ENCODE results near the gene RASSF1. TPM values are rescaled to one million over a fixed set of nuclear protein-coding genes. Genes with fewer than 3 reads are reported as not detected.

The RASSF1 gene
- polyA plus RNA-seq, 1 experiment: 80.2 TPM

DNA sequence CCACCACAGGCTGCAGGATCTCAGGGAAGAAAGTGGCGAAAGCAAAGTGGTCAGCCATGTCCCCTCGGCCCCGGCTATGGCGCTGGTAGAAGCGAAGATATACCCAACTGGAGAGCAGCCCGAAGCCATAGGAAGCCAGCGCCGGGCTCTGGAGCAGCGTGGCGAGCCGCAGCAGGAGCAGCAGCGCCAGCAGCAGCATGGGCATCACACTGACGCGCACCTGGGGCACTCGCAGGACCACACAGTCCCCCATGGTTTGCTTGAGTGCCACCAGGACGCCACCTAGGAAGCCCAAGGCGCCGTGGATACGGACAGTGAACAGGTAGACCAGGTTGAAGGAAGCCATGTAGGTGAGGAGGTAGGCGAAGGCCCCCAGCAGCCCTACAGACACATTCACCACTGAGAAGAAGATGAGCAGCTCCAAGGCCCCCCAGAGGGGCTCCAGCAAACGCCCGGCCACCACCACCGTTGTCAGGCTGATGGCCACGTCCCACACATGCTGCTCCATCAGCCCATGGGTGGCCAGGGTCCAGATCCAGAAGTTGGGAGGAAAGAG is 17.8 kb upstream of the RASSF1 start:
- POLR2A ChIA-PET: no interaction called here
- CTCF ChIA-PET: no interaction called here
- peaks cover 19% of the 10 kb centered on the region for H3K36me3 ChIP-seq (ENCODE audit: control insufficient read depth, insufficient read depth, low read length)

DNA sequence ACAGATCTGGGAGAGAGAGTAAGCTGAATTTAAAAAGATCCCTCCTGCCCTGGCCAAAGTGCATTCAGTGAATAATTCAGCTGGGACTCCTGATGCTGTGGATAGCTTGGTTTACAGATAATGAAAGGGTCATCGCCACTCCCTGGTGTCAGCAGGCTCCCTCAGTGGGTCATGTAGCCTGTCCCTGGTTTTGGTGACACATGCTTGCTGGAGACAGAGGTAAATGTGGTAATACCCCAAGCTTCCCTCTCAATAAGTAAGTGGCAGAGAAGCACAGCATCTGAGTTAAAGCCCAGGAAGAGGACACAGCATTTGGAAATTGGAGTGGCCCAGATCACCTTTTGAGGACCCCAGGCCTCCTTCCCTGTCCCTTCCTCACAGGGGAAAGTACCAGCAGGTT is 16.8 kb upstream of the RASSF1 start:
- no peak for DNase-seq (ENCODE audit: low read depth)
- ChIA-PET CTCF (interaction anchor here (1.0 to 1.3 kb wide), 4 partner anchors 10 to 191 kb away, joined by 3 to 7 read pairs (median 3); no protein-coding TSS in a partner anchor), POLR2A (no interaction called here)
- Histone ChIP-seq H3K4me3 (ENCODE audit: low read depth, low read length) (peak overlapping the region; percentile 76), H3K27me3 (ENCODE audit: control insufficient read depth, insufficient read depth, low read length) (no peaks in the 10 kb centered on the region), H3K36me3 (ENCODE audit: control insufficient read depth, insufficient read depth, low read length) (peaks cover 23% of the 10 kb centered on the region)
- TF ChIP-seq, protein P1, sequence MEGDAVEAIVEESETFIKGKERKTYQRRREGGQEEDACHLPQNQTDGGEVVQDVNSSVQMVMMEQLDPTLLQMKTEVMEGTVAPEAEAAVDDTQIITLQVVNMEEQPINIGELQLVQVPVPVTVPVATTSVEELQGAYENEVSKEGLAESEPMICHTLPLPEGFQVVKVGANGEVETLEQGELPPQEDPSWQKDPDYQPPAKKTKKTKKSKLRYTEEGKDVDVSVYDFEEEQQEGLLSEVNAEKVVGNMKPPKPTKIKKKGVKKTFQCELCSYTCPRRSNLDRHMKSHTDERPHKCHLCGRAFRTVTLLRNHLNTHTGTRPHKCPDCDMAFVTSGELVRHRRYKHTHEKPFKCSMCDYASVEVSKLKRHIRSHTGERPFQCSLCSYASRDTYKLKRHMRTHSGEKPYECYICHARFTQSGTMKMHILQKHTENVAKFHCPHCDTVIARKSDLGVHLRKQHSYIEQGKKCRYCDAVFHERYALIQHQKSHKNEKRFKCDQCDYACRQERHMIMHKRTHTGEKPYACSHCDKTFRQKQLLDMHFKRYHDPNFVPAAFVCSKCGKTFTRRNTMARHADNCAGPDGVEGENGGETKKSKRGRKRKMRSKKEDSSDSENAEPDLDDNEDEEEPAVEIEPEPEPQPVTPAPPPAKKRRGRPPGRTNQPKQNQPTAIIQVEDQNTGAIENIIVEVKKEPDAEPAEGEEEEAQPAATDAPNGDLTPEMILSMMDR (IDR thresholded peaks at IDR 0.05; ENCODE audit: insufficient read depth, low read depth, low read length): no peak

More for the DNA sequence above, 17.8 kb upstream of the RASSF1 start:
- Histone ChIP-seq H3K27me3 (ENCODE audit: control insufficient read depth, insufficient read depth, low read length) (no peaks in the 10 kb centered on the region), H3K4me3 (ENCODE audit: low read depth, low read length) (peak overlapping the region; percentile 76)
- TF ChIP-seq, protein P1 (IDR thresholded peaks at IDR 0.05; ENCODE audit: insufficient read depth, low read depth, low read length): no peak
- no peak for DNase-seq (ENCODE audit: low read depth)

DNA sequence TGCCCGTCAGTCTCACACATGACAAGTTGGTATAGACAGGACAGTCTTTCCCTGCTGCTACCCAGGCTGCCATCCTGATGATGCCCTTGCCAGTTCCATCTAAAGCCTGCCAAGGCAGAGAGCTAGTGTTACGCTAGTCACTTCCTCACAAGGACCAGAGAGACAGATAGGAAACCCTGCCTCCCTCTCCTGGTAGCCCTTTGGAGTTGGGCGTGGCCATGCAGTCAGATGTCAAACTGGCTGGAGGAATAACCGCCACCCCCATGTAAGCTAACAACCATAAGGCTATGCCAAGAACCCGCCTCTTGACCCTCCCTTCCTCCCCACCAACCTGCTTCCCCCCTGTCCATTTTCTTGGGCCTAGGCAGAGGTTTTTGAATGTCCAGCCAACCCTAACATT is 15.9 kb upstream of the RASSF1 start:
- POLR2A ChIA-PET: no interaction called here
- TF ChIP-seq, protein P1 (IDR thresholded peaks at IDR 0.05; ENCODE audit: insufficient read depth, low read depth, low read length): no peak
- Histone ChIP-seq H3K4me3 (ENCODE audit: low read depth, low read length) (peak overlapping the region; percentile 76), H3K27me3 (ENCODE audit: control insufficient read depth, insufficient read depth, low read length) (no peaks in the 10 kb centered on the region), H3K36me3 (ENCODE audit: control insufficient read depth, insufficient read depth, low read length) (peaks cover 23% of the 10 kb centered on the region)
- no peak for DNase-seq (ENCODE audit: low read depth)
- CTCF ChIA-PET: interaction anchor here (1.0 to 1.3 kb wide), 4 partner anchors 8 to 185 kb away, joined by 3 to 7 read pairs (median 3); no protein-coding TSS in a partner anchor

DNA sequence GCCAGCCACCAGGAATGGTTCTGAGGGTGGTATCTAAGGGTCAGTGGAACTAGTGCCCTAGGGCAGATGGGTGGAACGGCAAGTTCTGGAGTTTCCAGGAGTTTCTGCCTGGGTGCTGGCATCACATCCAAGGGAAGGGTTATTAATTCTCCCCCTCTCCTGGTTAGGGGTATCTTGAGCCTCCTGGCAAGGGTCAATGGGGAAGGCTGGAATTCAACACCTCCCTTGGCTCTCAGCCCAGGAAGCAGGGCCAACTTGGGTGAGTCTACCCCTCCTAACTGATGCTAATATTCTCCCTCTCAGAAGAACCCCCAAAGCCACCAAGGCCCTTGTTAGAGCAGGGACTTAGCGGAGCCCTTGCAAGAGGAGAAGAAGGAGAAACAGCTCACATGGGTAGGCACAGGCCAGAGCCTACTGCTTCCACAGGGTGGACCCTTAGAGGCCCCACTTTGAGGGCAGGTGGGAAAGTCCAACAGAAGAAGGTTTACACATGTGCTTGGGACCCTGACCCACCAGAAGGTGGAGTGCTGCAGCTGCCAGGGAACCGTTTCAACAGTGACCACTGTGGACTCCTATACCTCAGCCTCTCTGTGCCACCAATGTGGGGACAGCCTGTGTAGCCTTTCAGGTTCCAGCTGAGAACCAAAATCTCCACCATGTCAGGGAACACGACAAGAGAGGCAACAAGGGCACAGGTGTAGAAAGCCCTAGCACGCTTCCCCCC is 15.4 kb upstream of the RASSF1 start:
- TF ChIP-seq, protein P1 (IDR thresholded peaks at IDR 0.05; ENCODE audit: insufficient read depth, low read depth, low read length): no peak
- POLR2A ChIA-PET: no interaction called here
- CTCF ChIA-PET: interaction anchor here (1.0 to 1.2 kb wide), 2 partner anchors 8 to 186 kb away, joined by 3 read pairs; no protein-coding TSS in a partner anchor

DNA sequence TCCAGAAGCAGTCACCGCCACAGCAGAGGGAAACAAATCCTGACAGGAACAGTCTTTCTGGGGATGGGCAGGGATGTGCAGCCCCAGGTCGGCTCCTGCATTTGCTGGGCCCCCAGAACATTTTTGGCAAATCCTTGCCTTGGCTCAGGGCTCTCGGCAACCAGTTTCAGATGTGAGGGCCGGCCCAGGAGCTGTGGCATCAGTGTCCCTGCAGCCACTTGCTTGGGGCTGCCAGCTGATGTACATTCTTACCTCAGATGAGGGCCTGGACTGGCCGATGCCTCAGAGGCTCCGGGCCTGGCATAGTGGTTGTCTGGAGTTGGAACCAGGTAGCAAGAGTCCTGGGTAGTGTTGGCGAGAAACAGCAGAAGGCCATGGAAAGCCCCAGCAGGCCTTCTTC is 14.2 kb upstream of the RASSF1 start:
- DNase-seq (ENCODE audit: low read depth): no peak
- peaks cover 23% of the 10 kb centered on the region for H3K36me3 ChIP-seq (ENCODE audit: control insufficient read depth, insufficient read depth, low read length)
- ChIA-PET CTCF (interaction anchor here (1.6 kb wide), 1 partner anchor 187 kb away, joined by 4 read pairs; no protein-coding TSS in a partner anchor), POLR2A (no interaction called here)
- H3K4me3 ChIP-seq (ENCODE audit: low read depth, low read length): no peak overlapping the region
- TF ChIP-seq, protein P1 (IDR thresholded peaks at IDR 0.05; ENCODE audit: insufficient read depth, low read depth, low read length): no peak
- no peaks in the 10 kb centered on the region for H3K27me3 ChIP-seq (ENCODE audit: control insufficient read depth, insufficient read depth, low read length)

More for the DNA sequence above, 15.4 kb upstream of the RASSF1 start:
- Histone ChIP-seq H3K36me3 (ENCODE audit: control insufficient read depth, insufficient read depth, low read length) (peaks cover 23% of the 10 kb centered on the region), H3K4me3 (ENCODE audit: low read depth, low read length) (peak overlapping the region; percentile 76), H3K27me3 (ENCODE audit: control insufficient read depth, insufficient read depth, low read length) (no peaks in the 10 kb centered on the region)
- DNase-seq (ENCODE audit: low read depth): no peak

Measured in BJ (cell line).